Measurements from ENCODE around the gene RBPJL.
"Not testable (repeated sequence)": the region's sequence is repeated elsewhere in the genome, so short reads cannot be mapped to it uniquely, and the experiment has no call there.

RBPJL gene

DNA sequence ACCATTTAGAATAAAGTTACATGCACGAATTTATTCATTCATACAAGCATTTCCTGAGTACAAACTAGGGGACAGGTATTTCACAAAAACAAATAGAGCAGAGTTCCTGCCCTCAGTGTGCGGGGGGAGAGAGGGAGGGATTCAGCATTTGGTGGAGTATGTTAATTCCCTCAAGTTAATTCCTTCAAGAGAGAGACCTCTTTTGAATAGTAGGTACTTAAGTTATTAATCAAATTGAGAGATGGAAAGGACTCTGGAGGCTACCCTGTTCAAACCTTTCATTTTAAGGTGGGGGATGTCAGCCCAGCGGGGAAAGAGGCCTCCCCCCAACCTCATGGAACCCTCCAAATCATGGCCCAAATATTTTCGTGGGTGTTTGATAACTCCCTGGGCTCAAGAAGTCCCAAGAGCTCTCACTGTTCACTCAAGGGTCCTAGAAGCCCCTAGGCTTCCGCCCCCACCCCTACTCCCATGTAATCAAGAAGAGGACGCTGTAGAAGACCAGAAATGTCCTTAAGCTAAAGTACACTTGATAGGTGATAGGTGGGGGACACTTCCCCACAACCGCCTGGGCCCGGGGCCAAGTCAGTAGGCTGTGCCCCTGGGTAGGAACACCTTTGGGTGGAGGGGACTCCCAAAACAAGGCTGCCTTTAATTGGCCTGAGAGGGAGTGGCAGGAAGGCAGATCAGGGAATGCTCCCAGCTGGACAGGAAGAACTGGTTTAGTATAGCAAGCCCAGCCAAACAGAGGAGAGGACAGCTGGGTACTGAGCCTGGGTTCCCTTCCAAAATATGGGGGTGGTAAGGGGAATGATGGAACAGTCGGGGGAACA lies 38.7 kb downstream of the RBPJL start:
- TF ChIP-seq, protein P1, sequence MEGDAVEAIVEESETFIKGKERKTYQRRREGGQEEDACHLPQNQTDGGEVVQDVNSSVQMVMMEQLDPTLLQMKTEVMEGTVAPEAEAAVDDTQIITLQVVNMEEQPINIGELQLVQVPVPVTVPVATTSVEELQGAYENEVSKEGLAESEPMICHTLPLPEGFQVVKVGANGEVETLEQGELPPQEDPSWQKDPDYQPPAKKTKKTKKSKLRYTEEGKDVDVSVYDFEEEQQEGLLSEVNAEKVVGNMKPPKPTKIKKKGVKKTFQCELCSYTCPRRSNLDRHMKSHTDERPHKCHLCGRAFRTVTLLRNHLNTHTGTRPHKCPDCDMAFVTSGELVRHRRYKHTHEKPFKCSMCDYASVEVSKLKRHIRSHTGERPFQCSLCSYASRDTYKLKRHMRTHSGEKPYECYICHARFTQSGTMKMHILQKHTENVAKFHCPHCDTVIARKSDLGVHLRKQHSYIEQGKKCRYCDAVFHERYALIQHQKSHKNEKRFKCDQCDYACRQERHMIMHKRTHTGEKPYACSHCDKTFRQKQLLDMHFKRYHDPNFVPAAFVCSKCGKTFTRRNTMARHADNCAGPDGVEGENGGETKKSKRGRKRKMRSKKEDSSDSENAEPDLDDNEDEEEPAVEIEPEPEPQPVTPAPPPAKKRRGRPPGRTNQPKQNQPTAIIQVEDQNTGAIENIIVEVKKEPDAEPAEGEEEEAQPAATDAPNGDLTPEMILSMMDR (conservative IDR thresholded peaks at IDR 0.05; ENCODE audit: low read depth, low read length): no peak
- peak overlapping the region; percentile 85 for H3K4me3 ChIP-seq (ENCODE audit: low read depth, low read length)
- DNase-seq (ENCODE audit: low read depth): no peak

GRCh38 chr20:45346291-45346718 lies 39.7 kb downstream of the RBPJL start:
- TF ChIP-seq, protein P1 (conservative IDR thresholded peaks at IDR 0.05; ENCODE audit: low read depth, low read length): no peak
- no peak for DNase-seq (ENCODE audit: low read depth)
- peak overlapping the region; percentile 85 for H3K4me3 ChIP-seq (ENCODE audit: low read depth, low read length)

DNA sequence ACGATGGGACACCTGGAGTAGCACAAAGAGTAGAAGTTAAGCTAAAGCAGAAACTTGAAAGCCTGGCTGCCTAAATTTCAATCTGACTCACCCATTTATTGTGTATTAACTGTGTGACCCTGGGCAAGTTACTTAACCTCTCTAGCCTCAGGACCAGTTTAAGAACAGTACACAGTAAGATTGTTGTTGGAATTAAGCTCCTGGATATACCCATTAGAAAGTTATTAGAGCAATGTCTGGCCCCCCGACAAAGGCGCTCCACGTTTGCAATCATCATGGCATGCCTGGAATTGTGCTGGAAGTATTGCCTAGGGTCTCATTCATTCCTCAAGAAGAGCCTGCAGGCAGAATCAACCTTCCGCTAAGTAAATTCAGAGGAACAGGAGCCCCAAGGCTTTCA lies 40.2 kb downstream of the RBPJL start:
- TF ChIP-seq, protein P1 (conservative IDR thresholded peaks at IDR 0.05; ENCODE audit: low read depth, low read length): no peak
- H3K4me3 ChIP-seq (ENCODE audit: low read depth, low read length): peak overlapping the region; percentile 85
- DNase-seq (ENCODE audit: low read depth): no peak

DNA sequence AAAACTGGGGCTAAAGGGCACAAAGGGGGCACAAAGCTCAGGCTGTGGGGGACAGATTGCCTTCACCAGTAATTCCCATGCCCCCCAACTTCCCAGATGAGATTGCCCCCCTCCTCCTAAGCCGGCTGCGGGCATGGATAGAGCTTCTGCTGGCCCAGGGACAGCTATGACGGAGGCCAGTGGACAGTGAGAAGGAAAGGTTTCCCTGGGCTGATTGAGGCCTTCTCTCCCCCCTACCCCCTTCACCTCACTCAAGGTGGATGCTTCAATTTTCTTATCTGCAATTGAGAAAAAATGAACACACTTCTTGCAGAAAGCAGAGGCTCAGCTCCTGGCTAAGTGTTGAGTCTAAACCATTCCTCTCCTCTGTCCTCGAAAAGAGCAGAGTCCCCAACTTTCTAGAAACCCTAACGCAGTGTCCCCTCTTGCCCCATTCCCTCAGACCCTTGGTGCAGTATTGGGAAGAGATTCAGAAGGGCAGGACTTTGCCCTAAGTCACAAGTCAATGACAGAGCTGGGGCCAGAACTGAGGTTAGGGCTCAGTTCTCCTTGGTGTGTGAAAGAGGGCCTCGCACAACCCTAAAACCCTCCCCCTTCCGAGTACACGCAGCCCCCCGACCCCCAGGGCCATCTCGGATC lies 40.8 kb downstream of the RBPJL start:
- H3K4me3 ChIP-seq (ENCODE audit: low read depth, low read length): peak overlapping the region; percentile 85
- DNase-seq (ENCODE audit: low read depth): no peak
- TF ChIP-seq, protein P1 (conservative IDR thresholded peaks at IDR 0.05; ENCODE audit: low read depth, low read length): no peak

DNA sequence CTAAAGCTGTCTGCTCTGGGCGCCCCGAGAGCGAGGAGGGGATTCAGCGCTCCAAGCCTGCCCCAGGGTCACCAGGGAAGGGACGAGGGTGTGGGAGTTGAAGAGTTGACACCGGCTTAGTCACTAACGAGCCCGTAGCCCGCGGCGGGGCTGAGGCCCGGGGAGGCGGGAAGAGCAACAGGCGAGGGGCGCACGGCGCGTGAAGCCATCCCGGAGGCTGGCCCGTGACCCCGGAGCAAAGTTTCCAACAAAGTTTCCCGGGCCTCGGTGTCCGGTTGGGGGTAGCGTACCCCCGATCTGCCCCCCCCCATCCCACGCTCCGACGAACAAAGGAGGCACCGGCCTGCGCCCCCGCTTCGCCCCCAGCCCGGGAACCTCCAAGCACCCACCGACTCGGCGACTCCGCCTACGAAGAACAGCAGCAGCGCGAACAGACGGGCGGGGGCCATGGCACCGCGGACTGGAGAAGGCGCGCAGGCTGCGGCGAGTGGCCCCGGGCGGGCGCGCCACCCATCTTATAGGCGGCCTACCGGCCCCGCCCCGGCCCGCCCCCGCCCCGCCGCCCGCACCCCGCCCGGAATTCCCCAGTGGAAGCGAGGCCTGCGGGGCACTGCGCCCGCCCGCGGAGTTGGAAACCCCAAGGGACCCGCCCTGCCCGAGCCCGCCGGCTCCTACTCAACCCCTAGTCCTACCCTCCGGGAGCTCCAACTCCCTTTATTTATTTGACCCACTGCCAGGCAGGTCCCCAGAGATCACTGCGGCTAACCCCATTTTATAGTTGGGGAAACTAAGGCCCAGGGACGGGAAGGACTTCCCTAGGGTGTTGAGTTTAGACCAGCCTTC lies 41.5 kb downstream of the RBPJL start, which contains the start of gene SDC4:
TSS of gene SDC4 (minus strand) at position 489 of the 843 bp plus-strand sequence. CDS start at position 449, 40 bp downstream.
- DNase-seq (ENCODE audit: low read depth): peak; percentile 66
- TF ChIP-seq, protein P1 (conservative IDR thresholded peaks at IDR 0.05; ENCODE audit: low read depth, low read length): no peak
- H3K4me3 ChIP-seq (ENCODE audit: low read depth, low read length): peak within 1 kb of the TSS; percentile 85

GRCh38 chr20:45350217-45350616 lies 43.6 kb downstream of the RBPJL start:
- TF ChIP-seq, protein P1 (conservative IDR thresholded peaks at IDR 0.05; ENCODE audit: low read depth, low read length): no peak
- DNase-seq (ENCODE audit: low read depth): no peak
- H3K4me3 ChIP-seq (ENCODE audit: low read depth, low read length): no peak overlapping the region

GRCh38 chr20:45350795-45351194 lies 44.2 kb downstream of the RBPJL start:
- not testable (repeated sequence) for DNase-seq (ENCODE audit: low read depth); H3K4me3 ChIP-seq (ENCODE audit: low read depth, low read length)
